SK-N-SH (cell line): Measurements from ENCODE around the gene FRK.

Experiments used
- IRF3 ChIP-seq: fragments of 150-350 bp; IDR thresholded peaks from 2 replicates; pipeline ENCODE4 v1.6.1; 2016; ENCODE audit warnings: mild to moderate bottlenecking, low read depth, low read length
- MXI1 ChIP-seq: IDR thresholded peaks from 2 replicates; pipeline ENCODE4 v1.6.1; 2012; ENCODE audit warnings: mild to moderate bottlenecking, low read depth, low read length, improper control_type of control experiment
- RAD21 ChIP-seq: IDR thresholded peaks from 2 replicates; pipeline ENCODE4 v1.6.1; 2012; ENCODE audit warnings: mild to moderate bottlenecking, low read length
- REST ChIP-seq: IDR thresholded peaks from 2 replicates; pipeline ENCODE4 v1.6.1; 2012; ENCODE audit warnings: mild to moderate bottlenecking, low read depth, low read length, moderate library complexity
- TAF1 ChIP-seq: IDR thresholded peaks from 2 replicates; pipeline ENCODE4 v1.6.1; 2012; ENCODE audit warnings: low read depth, mild to moderate bottlenecking, low read length, moderate library complexity, borderline replicate concordance
- TF ChIP-seq, protein P1 (sequence below): fragments of 200-600 bp; sonication (generic); IDR thresholded peaks from 2 replicates; pipeline ENCODE4 v1.6.1; 2017; ENCODE audit warnings: antibody characterized with exemption, mild to moderate bottlenecking, moderate library complexity
- TF ChIP-seq, protein P2 (sequence below): IDR thresholded peaks from 2 replicates; pipeline ENCODE4 v1.4.0; 2012; ENCODE audit warnings: low read depth
- TF ChIP-seq, protein P3 (sequence below): IDR thresholded peaks from 2 replicates; pipeline ENCODE4 v1.4.0; 2012; ENCODE audit warnings: low read depth, borderline replicate concordance

GRCh38 chr6:116040993-116041392 lies 19.7 kb downstream of the FRK start:
- TF ChIP-seq IRF3 (no peak), MXI1 (no peak), RAD21 (no peak), TAF1 (no peak), REST (no peak)
- TF ChIP-seq, protein P1, sequence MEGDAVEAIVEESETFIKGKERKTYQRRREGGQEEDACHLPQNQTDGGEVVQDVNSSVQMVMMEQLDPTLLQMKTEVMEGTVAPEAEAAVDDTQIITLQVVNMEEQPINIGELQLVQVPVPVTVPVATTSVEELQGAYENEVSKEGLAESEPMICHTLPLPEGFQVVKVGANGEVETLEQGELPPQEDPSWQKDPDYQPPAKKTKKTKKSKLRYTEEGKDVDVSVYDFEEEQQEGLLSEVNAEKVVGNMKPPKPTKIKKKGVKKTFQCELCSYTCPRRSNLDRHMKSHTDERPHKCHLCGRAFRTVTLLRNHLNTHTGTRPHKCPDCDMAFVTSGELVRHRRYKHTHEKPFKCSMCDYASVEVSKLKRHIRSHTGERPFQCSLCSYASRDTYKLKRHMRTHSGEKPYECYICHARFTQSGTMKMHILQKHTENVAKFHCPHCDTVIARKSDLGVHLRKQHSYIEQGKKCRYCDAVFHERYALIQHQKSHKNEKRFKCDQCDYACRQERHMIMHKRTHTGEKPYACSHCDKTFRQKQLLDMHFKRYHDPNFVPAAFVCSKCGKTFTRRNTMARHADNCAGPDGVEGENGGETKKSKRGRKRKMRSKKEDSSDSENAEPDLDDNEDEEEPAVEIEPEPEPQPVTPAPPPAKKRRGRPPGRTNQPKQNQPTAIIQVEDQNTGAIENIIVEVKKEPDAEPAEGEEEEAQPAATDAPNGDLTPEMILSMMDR, result no peak
- TF ChIP-seq, protein P2, sequence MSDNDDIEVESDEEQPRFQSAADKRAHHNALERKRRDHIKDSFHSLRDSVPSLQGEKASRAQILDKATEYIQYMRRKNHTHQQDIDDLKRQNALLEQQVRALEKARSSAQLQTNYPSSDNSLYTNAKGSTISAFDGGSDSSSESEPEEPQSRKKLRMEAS, result no peak
- TF ChIP-seq, protein P3, sequence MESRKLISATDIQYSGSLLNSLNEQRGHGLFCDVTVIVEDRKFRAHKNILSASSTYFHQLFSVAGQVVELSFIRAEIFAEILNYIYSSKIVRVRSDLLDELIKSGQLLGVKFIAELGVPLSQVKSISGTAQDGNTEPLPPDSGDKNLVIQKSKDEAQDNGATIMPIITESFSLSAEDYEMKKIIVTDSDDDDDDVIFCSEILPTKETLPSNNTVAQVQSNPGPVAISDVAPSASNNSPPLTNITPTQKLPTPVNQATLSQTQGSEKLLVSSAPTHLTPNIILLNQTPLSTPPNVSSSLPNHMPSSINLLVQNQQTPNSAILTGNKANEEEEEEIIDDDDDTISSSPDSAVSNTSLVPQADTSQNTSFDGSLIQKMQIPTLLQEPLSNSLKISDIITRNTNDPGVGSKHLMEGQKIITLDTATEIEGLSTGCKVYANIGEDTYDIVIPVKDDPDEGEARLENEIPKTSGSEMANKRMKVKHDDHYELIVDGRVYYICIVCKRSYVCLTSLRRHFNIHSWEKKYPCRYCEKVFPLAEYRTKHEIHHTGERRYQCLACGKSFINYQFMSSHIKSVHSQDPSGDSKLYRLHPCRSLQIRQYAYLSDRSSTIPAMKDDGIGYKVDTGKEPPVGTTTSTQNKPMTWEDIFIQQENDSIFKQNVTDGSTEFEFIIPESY, result no peak
